Right lobe of liver (tissue), 4 donors: ENCODE results near the gene CELF2.

Source experiments
- CTCF ChIP-seq, 4 donors: fragments of 200-600 bp in 3 of 4; fragments of 450-650 bp in 1 of 4; IDR thresholded peaks; one replicate each; pipeline versions ENCODE4 v1.5.1 to v1.8.0; 2016 to 2022; ENCODE audit warnings: antibody characterized with exemption in 4 of 4, mild to moderate bottlenecking in 2 of 4
- POLR2A ChIP-seq: fragments of 450-650 bp; IDR thresholded peaks from one replicate; pipeline ENCODE4 v1.6.1; 2017; ENCODE audit warnings: antibody characterized with exemption, mild to moderate bottlenecking
- donor health status: DM: no; HTN: no; CAD: no.
- donor health status: DM: no; HTN: no; CAD: no.
- donor health status: DM: no; HTN: yes; CAD: no.

DNA sequence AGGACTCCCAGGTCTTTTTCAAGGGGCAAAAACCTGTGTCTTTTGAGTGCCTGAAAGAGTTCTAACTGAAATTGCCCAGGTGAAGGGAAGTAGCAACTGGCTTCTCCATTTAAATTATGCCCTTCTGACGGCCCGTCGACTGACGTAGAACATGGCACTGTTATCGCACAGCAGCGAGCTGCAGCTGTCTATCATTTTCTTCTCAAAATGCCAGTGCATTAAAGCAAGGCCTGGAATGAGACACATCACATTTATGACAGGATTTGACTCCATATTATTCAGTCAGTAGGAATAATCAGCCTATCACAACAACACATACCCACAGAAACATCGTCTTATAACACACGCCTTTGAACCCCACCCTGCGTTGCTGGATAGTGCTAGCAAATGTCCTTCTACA is 69.7 kb downstream of the CELF2 start:
- TF ChIP-seq POLR2A (no peak), CTCF (IDR thresholded peaks at IDR 0.05) (no peak)
